HFF-Myc (cell line): ENCODE measurements around the gene DVL2.

ENCODE experiments used
- DNase-seq: peaks from one replicate; pipeline ENCODE4 v3.0.0-alpha.2; 2011; ENCODE audit warnings: low read depth; ENCODE audit errors: extremely low read depth
- H3K4me3 ChIP-seq: replicated peaks from 2 replicates; pipeline ENCODE4 v1.5.1; 2011; ENCODE audit warnings: low read depth, mild to moderate bottlenecking, control low read depth, low read length
- CTCF ChIP-seq: IDR thresholded peaks from 2 replicates; pipeline ENCODE4 v1.5.1; 2012; ENCODE audit warnings: mild to moderate bottlenecking, low read depth, low read length, control low read depth; ENCODE audit errors: missing control alignments

Gene DVL2

GRCh38 chr17:7261379-7262191 lies 27.3 kb upstream of the DVL2 start:
- H3K4me3 ChIP-seq = peak overlapping the region; percentile 31
- no peak for TF ChIP-seq CTCF
- no peak for DNase-seq

GRCh38 chr17:7260651-7261378 lies 26.5 kb upstream of the DVL2 start:
- no peak for DNase-seq
- peak overlapping the region; percentile 31 for H3K4me3 ChIP-seq
- no peak for TF ChIP-seq CTCF

- no peak overlapping the region for H3K4me3 ChIP-seq
- DNase-seq = no peak
- no peak for TF ChIP-seq CTCF
These were observed 25.8 kb upstream of the DVL2 start for GRCh38 chr17:7260151-7260550.

GRCh38 chr17:7259555-7259889 lies 25.2 kb upstream of the DVL2 start:
- no peak for DNase-seq
- no peak for TF ChIP-seq CTCF
- H3K4me3 ChIP-seq = no peak overlapping the region

GRCh38 chr17:7258731-7259554 lies 24.6 kb upstream of the DVL2 start:
- H3K4me3 ChIP-seq = no peak overlapping the region
- no peak for TF ChIP-seq CTCF
- no peak for DNase-seq

GRCh38 chr17:7256766-7257456 lies 22.6 kb upstream of the DVL2 start:
- TF ChIP-seq CTCF = no peak
- DNase-seq = no peak
- no peak overlapping the region for H3K4me3 ChIP-seq
